Activated CD4-positive, alpha-beta memory T cell treated with anti-CD3 and anti-CD28 coated beads for 36 hours (primary cell): ENCODE measurements around the gene CDX2. TPM values are rescaled to one million over a fixed set of nuclear protein-coding genes. Genes with fewer than 3 reads are reported as not detected.

ENCODE experiments used
- CTCF ChIA-PET: fragments of 350-600 bp; sonication (Branson Sonifier 250); formaldehyde crosslinking; loops from one replicate; lab custom pipeline; 2021; ENCODE audit warnings: antibody characterized with exemption, inconsistent platforms; lab: Charles Lee
- POLR2A ChIA-PET: fragments of 350-600 bp; sonication (Branson Sonifier 250); formaldehyde crosslinking; loops from one replicate; lab custom pipeline; 2021; ENCODE audit warnings: antibody characterized with exemption; lab: Charles Lee
- DNase-seq: peaks from one replicate; pipeline ENCODE4 v3.0.0-alpha.2; 2020
- H3K27ac Mint-ChIP-seq: one replicate; pipeline ENCODE4 v1.8.0; 2021; ENCODE audit warnings: mixed read lengths
- H3K27me3 Mint-ChIP-seq: one replicate; pipeline ENCODE4 v1.8.0; 2021; ENCODE audit warnings: mixed read lengths
- H3K36me3 Mint-ChIP-seq: one replicate; pipeline ENCODE4 v1.8.0; 2021; ENCODE audit warnings: mixed read lengths
- H3K4me1 Mint-ChIP-seq: one replicate; pipeline ENCODE4 v1.8.0; 2021; ENCODE audit warnings: low read depth, mixed read lengths
- H3K4me3 Mint-ChIP-seq: one replicate; pipeline ENCODE4 v1.8.0; 2021; ENCODE audit warnings: mild to moderate bottlenecking, mixed read lengths
- H3K9me3 Mint-ChIP-seq: one replicate; pipeline ENCODE4 v1.8.0; 2021; ENCODE audit warnings: mixed read lengths
- intact Hi-C: fragments of 100-400 bp; cut with micrococcal nuclease; formaldehyde crosslinking; loops from one replicate; pipeline ENCODE4 v1.15.1; 2023
- total RNA-seq, 2 experiments: library from RNA; stranded (reverse); gene quantifications; one replicate each; pipeline ENCODE4 v1.2.3, GENCODE V29; 2021

Gene CDX2
- total RNA-seq, 2 experiments from 2014 or later: not detected

- peak overlapping the region; percentile 74 for H3K27ac Mint-ChIP-seq
- H3K27me3 Mint-ChIP-seq: peaks cover 80% of the 10 kb centered on the region
- H3K36me3 Mint-ChIP-seq: no peaks in the 10 kb centered on the region
- no peak for DNase-seq
- H3K9me3 Mint-ChIP-seq: no peaks in the 10 kb centered on the region
- POLR2A ChIA-PET: interaction anchor here (1.1 kb wide), 1 partner anchor 15 kb away, joined by 3 read pairs; no protein-coding TSS in a partner anchor
- no peak overlapping the region for H3K4me3 Mint-ChIP-seq
- CTCF ChIA-PET: interaction anchor here (0.8 to 9.7 kb wide), 4 partner anchors 24 to 616 kb away, joined by 3 to 235 read pairs (median 7); no protein-coding TSS in a partner anchor
- peaks cover 26% of the 10 kb centered on the region for H3K4me1 Mint-ChIP-seq
- intact Hi-C loops: loop anchor here (2.0 to 5.0 kb wide), 2 partner anchors 55 to 185 kb away; partner anchors contain the start of gene GSX1
Observed at GRCh38 chr13:27977476-27978300, 8.6 kb upstream of the CDX2 start.

DNA sequence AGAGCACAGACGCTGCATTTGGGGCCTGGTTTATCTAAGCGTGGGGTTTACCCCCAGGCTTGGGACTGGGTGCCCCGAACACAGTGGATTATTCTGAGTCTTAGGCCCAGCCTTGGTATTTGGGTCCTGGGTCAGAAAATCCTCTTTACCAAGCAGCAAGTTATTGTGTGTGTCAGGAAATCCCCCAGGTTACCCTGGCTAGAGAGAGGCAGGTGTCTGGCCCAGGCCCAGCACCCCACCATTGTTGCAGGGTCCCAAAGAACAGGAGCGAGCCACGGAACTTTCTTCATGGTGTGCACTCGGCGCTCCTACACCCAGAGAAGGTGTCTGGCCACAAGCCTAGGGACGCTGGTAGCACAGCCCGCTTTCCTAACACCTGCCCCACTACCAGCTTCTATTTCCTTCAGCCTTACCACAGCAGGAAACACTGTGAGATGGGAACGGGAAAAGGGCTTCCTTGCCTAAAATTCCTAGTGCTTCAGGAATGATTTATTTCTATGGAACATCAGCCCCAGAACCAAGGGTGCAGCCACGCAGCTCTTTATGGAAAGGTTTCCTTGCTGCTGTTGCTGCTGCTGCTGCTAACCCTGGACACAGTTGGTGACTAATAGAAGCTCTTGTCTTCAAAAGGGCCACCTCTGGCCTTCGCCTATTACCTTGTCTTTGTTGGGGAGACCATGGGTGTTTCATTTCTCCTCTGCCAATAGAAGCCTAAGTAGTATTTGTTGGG lies 7.4 kb upstream of the CDX2 start:
- H3K4me3 Mint-ChIP-seq: no peak overlapping the region
- H3K4me1 Mint-ChIP-seq: peaks cover 26% of the 10 kb centered on the region
- H3K27me3 Mint-ChIP-seq: peaks cover 79% of the 10 kb centered on the region
- intact Hi-C loops: loop anchor here (2.0 to 5.0 kb wide), 2 partner anchors 54 to 184 kb away; partner anchors contain the start of gene GSX1
- no peaks in the 10 kb centered on the region for H3K9me3 Mint-ChIP-seq
- no peaks in the 10 kb centered on the region for H3K36me3 Mint-ChIP-seq
- ChIA-PET POLR2A (no interaction called here), CTCF (interaction anchor here (0.5 to 1.6 kb wide), 6 partner anchors 23 to 990 kb away, joined by 3 to 6 read pairs (median 4); no protein-coding TSS in a partner anchor)
- no peak overlapping the region for H3K27ac Mint-ChIP-seq
- DNase-seq: no peak

DNA sequence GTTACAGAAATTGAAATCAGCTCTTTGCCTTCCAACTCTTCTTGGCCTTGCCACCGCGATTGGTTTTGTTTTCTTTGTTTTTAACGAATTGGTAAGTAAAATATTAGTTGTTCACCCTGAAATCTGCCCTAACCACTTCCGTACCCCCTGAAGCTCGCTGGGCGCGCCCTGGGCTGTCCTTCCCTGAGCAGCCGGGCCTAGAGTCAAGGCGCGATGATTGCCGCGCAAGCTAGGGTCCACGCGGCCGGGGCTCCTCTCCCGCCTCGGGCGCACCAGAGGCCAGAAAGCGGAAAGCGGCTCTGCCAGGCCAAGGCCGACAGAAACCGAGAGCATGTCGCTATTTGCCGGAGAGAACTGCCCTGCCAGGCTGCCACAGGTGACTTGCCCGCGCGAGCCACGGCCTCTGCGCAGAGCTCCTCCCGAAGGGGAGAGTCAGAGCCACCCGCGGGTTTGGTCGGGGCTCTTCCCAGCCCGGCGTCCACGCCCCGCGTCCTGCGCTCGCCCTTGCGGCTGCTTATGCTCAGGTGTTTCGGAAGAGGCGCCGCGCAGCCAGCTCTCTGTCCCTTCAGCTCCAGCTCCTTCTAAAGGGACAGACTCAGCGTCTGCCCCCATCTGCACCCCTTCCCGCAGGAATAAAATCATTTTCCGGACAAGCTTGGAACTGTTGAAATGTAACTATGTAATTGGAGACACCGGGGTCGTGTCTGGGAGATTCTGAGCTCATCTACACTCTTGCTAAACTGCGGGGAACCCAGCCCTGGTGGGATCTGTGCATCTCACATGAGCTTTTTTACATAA lies 6.6 kb upstream of the CDX2 start:
- peak overlapping the region; percentile 33 for H3K27ac Mint-ChIP-seq
- intact Hi-C loops: loop anchor here (2.0 to 5.0 kb wide), 2 partner anchors 53 to 183 kb away; partner anchors contain the start of gene GSX1
- CTCF ChIA-PET: interaction anchor here (0.9 to 1.6 kb wide), 7 partner anchors 18 to 616 kb away, joined by 3 to 6 read pairs (median 5); no protein-coding TSS in a partner anchor

DNA sequence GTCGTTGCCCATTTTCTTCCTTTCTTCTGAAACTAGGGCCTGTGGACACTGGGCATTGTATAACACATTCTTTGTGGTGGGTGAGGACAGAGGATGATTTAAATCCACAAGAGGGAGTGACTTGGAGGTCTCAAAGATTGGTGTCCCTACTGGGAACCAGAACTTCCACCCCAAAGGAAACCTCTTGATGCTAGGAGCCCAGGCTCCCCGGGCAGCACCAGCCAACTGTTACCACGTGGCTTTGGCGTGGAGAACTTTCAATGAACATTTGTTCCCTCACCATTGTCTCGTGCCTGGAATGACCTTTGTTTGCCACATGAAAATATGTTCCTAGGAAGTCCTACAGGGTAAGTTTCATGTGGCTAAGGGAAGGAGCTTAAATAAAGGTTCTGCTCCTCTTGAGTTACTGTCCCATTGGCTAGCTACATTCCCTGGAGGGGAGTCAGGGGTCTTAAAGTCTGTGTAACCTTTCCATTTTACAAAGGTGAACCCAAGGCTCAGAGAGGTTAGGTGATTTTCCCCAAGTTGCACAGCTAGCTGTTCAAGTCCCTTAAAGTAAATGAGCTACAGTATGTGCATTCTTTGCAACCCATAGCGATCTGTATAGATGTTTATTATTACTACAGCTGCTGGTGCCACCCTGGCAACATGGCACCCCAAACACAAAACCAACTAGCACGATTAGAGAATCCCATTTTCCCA lies 5.0 kb upstream of the CDX2 start:
- Mint-ChIP-seq H3K27me3 (peaks cover 83% of the 10 kb centered on the region), H3K9me3 (no peaks in the 10 kb centered on the region), H3K4me1 (peaks cover 26% of the 10 kb centered on the region), H3K4me3 (no peak overlapping the region), H3K27ac (no peak overlapping the region), H3K36me3 (no peaks in the 10 kb centered on the region)
- ChIA-PET CTCF (no interaction called here), POLR2A (no interaction called here)
- DNase-seq: no peak
- intact Hi-C loops: no loop called here

More for the DNA sequence above, 6.6 kb upstream of the CDX2 start:
- no peak overlapping the region for H3K4me3 Mint-ChIP-seq
- no peaks in the 10 kb centered on the region for H3K9me3 Mint-ChIP-seq
- no peak for DNase-seq
- no peaks in the 10 kb centered on the region for H3K36me3 Mint-ChIP-seq
- peaks cover 80% of the 10 kb centered on the region for H3K27me3 Mint-ChIP-seq
- peaks cover 26% of the 10 kb centered on the region for H3K4me1 Mint-ChIP-seq
- POLR2A ChIA-PET: no interaction called here

GRCh38 chr13:27973291-27973690 lies 4.2 kb upstream of the CDX2 start:
- Mint-ChIP-seq H3K4me1 (peaks cover 21% of the 10 kb centered on the region), H3K27ac (no peak overlapping the region), H3K27me3 (peaks cover 78% of the 10 kb centered on the region), H3K4me3 (no peak overlapping the region), H3K9me3 (no peaks in the 10 kb centered on the region), H3K36me3 (no peaks in the 10 kb centered on the region)
- intact Hi-C loops: no loop called here
- ChIA-PET CTCF (interaction anchor here (2.6 kb wide), 1 partner anchor 147 kb away, joined by 6 read pairs; no protein-coding TSS in a partner anchor), POLR2A (no interaction called here)
- DNase-seq: no peak

GRCh38 chr13:27972478-27972820 lies 3.3 kb upstream of the CDX2 start:
- DNase-seq: no peak
- POLR2A ChIA-PET: no interaction called here
- no peaks in the 10 kb centered on the region for H3K9me3 Mint-ChIP-seq
- CTCF ChIA-PET: interaction anchor here (2.6 kb wide), 1 partner anchor 146 kb away, joined by 6 read pairs; no protein-coding TSS in a partner anchor
- H3K27ac Mint-ChIP-seq: no peak overlapping the region
- H3K27me3 Mint-ChIP-seq: peaks cover 82% of the 10 kb centered on the region
- no peak overlapping the region for H3K4me3 Mint-ChIP-seq
- intact Hi-C loops: no loop called here
- peaks cover 24% of the 10 kb centered on the region for H3K4me1 Mint-ChIP-seq
- H3K36me3 Mint-ChIP-seq: no peaks in the 10 kb centered on the region

- Mint-ChIP-seq H3K36me3 (no peaks in the 10 kb centered on the region), H3K27me3 (peaks cover 82% of the 10 kb centered on the region), H3K9me3 (no peaks in the 10 kb centered on the region), H3K4me1 (peaks cover 27% of the 10 kb centered on the region), H3K4me3 (no peak overlapping the region), H3K27ac (no peak overlapping the region)
- POLR2A ChIA-PET: no interaction called here
- intact Hi-C loops: no loop called here
- CTCF ChIA-PET: interaction anchor here (0.7 to 2.6 kb wide), 4 partner anchors 10 to 145 kb away, joined by 3 to 6 read pairs (median 4); no protein-coding TSS in a partner anchor
- DNase-seq: no peak
Observed at GRCh38 chr13:27971776-27972477, 2.8 kb upstream of the CDX2 start.

DNA sequence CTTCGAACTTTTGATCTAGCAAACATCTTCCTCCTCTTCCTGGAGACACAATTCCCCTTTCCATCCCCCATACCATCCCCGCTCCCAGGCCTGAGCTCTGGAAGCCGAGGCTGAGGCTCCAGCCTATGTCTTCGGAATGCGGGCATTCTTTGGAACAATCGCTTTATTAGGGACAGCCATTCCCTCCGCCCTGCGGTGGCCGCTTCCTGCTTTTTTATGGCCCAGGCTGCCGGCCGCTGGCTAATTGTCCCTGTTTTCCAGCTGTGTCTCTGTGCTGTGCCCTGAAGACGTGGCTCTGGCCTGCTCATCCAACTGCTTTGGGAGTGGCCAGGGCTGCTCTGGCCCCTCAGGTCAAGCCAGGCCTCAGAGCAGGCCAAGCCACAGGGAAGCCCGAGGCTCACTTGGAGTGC lies 2.1 kb upstream of the CDX2 start:
- intact Hi-C loops: no loop called here
- peaks cover 80% of the 10 kb centered on the region for H3K27me3 Mint-ChIP-seq

DNA sequence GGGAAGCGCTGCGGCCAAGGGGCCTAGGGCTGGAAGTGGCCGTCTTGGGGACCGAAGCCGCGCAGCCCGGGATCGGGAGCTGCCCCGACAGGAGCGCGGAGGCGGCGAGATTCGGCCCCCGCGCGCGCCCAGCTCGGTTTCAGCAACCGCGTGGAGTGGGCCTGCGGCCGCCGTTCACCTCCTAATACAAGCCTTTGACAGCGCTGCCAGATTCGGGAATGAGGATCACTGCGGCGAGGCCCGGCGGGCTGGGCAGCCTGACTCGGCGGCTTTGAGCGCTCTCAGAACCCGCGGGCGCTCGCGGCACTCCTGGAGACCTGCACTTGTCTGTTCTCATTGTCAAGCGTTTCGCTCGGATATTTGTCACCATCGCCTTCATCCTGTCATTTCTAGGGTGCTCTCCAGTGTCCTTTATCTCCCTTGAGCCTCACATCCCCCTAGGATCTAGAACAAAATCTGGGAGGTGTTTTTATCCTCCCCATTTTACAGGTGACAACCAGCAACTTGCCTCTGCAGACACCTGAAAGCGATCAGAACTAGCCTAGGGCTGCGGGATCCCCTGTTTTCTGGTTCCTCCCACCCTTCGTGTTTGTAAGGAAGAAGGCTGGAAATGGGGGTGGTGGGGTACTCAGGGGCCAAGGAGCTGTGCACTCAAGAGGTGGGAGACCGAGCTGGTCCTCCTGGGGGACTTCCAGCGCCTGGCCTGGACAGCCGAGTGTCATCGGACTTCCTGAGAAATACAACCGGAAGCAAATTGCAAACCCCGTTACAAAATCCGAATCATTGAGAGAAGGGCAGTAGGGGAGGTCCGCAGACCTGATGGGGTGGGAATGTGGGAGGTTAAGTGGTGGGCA lies 1.5 kb upstream of the CDX2 start:
- Mint-ChIP-seq H3K27me3 (peaks cover 80% of the 10 kb centered on the region), H3K4me3 (no peak overlapping the region), H3K4me1 (peaks cover 31% of the 10 kb centered on the region), H3K9me3 (no peaks in the 10 kb centered on the region), H3K36me3 (no peaks in the 10 kb centered on the region), H3K27ac (no peak overlapping the region)
- ChIA-PET CTCF (interaction anchor here (0.6 to 2.6 kb wide), 8 partner anchors 9 to 144 kb away, joined by 3 to 11 read pairs (median 4); no protein-coding TSS in a partner anchor), POLR2A (interaction anchor here (0.8 kb wide), 1 partner anchor 49 kb away, joined by 3 read pairs; no protein-coding TSS in a partner anchor)
- DNase-seq: no peak
- intact Hi-C loops: no loop called here

More for the DNA sequence above, 2.1 kb upstream of the CDX2 start:
- Mint-ChIP-seq H3K4me1 (peaks cover 30% of the 10 kb centered on the region), H3K4me3 (no peak overlapping the region), H3K27ac (no peak overlapping the region), H3K9me3 (no peaks in the 10 kb centered on the region), H3K36me3 (no peaks in the 10 kb centered on the region)
- ChIA-PET CTCF (interaction anchor here (0.7 to 2.6 kb wide), 5 partner anchors 9 to 145 kb away, joined by 3 to 11 read pairs (median 5); no protein-coding TSS in a partner anchor), POLR2A (no interaction called here)
- DNase-seq: no peak

- Mint-ChIP-seq H3K4me3 (no peak overlapping the region), H3K36me3 (no peaks in the 10 kb centered on the region), H3K4me1 (peaks cover 26% of the 10 kb centered on the region), H3K27me3 (peaks cover 80% of the 10 kb centered on the region), H3K27ac (no peak overlapping the region), H3K9me3 (no peaks in the 10 kb centered on the region)
- POLR2A ChIA-PET: interaction anchor here (0.8 kb wide), 1 partner anchor 48 kb away, joined by 3 read pairs; no protein-coding TSS in a partner anchor
- intact Hi-C loops: loop anchor here (2.0 kb wide), 1 partner anchor 47 kb away; no protein-coding TSS in a partner anchor
- DNase-seq: no peak
- CTCF ChIA-PET: interaction anchor here (0.6 to 2.5 kb wide), 5 partner anchors 11 to 144 kb away, joined by 3 to 11 read pairs (median 4); no protein-coding TSS in a partner anchor
Observed at GRCh38 chr13:27969866-27970229, 733 bp upstream of the CDX2 start.
